ENCODE measurements around the gene SORCS3.

DNA sequence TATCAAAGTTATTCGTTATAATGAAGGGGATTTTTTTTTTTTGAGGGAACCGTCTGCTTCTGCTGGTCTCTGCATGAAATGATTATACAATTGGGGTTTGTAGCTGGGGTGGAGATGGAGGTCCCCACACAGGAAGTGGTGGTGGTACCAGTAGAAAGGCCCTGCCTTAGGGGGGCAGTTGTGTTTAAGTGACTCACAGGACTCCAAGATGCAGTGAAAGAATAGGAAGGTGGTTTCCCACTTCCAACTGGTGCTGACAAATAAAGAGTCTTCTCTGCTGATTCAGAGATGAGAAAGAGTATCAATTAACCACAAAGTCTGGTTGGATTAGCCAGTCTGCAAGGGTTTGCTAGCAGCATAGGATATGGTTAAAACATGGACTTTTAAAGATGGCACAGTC, 376.0 kb downstream of the SORCS3 start:
- TF ChIP-seq, protein P1, sequence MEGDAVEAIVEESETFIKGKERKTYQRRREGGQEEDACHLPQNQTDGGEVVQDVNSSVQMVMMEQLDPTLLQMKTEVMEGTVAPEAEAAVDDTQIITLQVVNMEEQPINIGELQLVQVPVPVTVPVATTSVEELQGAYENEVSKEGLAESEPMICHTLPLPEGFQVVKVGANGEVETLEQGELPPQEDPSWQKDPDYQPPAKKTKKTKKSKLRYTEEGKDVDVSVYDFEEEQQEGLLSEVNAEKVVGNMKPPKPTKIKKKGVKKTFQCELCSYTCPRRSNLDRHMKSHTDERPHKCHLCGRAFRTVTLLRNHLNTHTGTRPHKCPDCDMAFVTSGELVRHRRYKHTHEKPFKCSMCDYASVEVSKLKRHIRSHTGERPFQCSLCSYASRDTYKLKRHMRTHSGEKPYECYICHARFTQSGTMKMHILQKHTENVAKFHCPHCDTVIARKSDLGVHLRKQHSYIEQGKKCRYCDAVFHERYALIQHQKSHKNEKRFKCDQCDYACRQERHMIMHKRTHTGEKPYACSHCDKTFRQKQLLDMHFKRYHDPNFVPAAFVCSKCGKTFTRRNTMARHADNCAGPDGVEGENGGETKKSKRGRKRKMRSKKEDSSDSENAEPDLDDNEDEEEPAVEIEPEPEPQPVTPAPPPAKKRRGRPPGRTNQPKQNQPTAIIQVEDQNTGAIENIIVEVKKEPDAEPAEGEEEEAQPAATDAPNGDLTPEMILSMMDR (conservative IDR thresholded peaks at IDR 0.05) = no peak
- TF ChIP-seq EZH2 (IDR thresholded peaks at IDR 0.05; ENCODE audit: low read depth) = no peak
